Measurements from ENCODE around the gene ACE. TPM values are rescaled to one million over a fixed set of nuclear protein-coding genes. Genes with fewer than 3 reads are reported as not detected.
A peak's percentile ranks its signal among the peaks of the same experiment; 100 is the strongest.

ACE gene
- total RNA-seq, 1 experiment from 2014 or later = 5.4 TPM

GRCh38 chr17:63481488-63481870 is 4.6 kb downstream of the ACE start:
- no peak overlapping the region for H3K18ac ChIP-seq (ENCODE audit: insufficient read length, low read depth, low read length)
- H3K23ac ChIP-seq (ENCODE audit: insufficient read length, low read depth, low read length) = no peak overlapping the region
- H3K56ac ChIP-seq (ENCODE audit: insufficient read length, low read depth, low read length) = no peak overlapping the region
- H3T11ph ChIP-seq (ENCODE audit: low read length) = no peak overlapping the region
- no peak for DNase-seq
- H3K4ac ChIP-seq (ENCODE audit: low read depth, low read length) = no peak overlapping the region
- H3K4me1 ChIP-seq (ENCODE audit: insufficient read depth, low read length) = no peaks in the 10 kb centered on the region
- peaks cover 16% of the 10 kb centered on the region for H3K27me3 Mint-ChIP-seq (ENCODE audit: low read depth)
- H3K14ac ChIP-seq (ENCODE audit: insufficient read depth, low read length) = no peak overlapping the region
- H3K9me3 ChIP-seq (ENCODE audit: control insufficient read depth, low read depth, low read length) = no peaks in the 10 kb centered on the region
- H3K4me2 ChIP-seq (ENCODE audit: insufficient read depth, insufficient read length, low read length) = no peak overlapping the region
- no peak overlapping the region for H2AK5ac ChIP-seq (ENCODE audit: insufficient read length, low read length)
- no peaks in the 10 kb centered on the region for H3K36me3 Mint-ChIP-seq (ENCODE audit: insufficient read depth in 1 of 3, low read depth in 3 of 3)
- no peak overlapping the region for H2BK120ac ChIP-seq (ENCODE audit: low read depth, low read length, poor library complexity, severe bottlenecking)
- no peak for TF ChIP-seq CTCF (conservative IDR thresholded peaks at IDR 0.05)
- H3K27ac ChIP-seq (ENCODE audit: insufficient read length, low read depth, low read length) = no peak overlapping the region
- no peak overlapping the region for H2BK5ac ChIP-seq (ENCODE audit: insufficient read length, low read length)
- no peak overlapping the region for H2AFZ ChIP-seq (ENCODE audit: low read length)
- H3K4me3 Mint-ChIP-seq = no peak overlapping the region
- no peaks in the 10 kb centered on the region for H3K79me1 ChIP-seq (ENCODE audit: insufficient read depth, low read depth, low read length, poor library complexity, severe bottlenecking)
- peaks cover 6% of the 10 kb centered on the region for H3K23me2 ChIP-seq (ENCODE audit: insufficient read length, low read depth, low read length, poor library complexity, severe bottlenecking)
- no peak overlapping the region for H2BK12ac ChIP-seq (ENCODE audit: insufficient read length, low read depth, low read length)
- H3K9ac ChIP-seq (ENCODE audit: extremely low read depth, insufficient read length, low read length) = no peak overlapping the region
- H2BK15ac ChIP-seq (ENCODE audit: low read depth, low read length) = no peak overlapping the region
- no peak overlapping the region for H2BK20ac ChIP-seq (ENCODE audit: low read depth, low read length, poor library complexity, severe bottlenecking)
- no peaks in the 10 kb centered on the region for H3K9me3 Mint-ChIP-seq
- no peaks in the 10 kb centered on the region for H4K20me1 ChIP-seq (ENCODE audit: control insufficient read depth, insufficient read depth, insufficient read length)
- peak overlapping the region in 1 of 3 experiments; percentile 90; a peak in 2 of 7 replicates for H3K27ac Mint-ChIP-seq
- no peak overlapping the region for H4K91ac ChIP-seq (ENCODE audit: insufficient read length, low read depth, low read length)
- no peak overlapping the region for H4K8ac ChIP-seq (replicated peaks; ENCODE audit: insufficient read length, low read depth, low read length)
- no CpG with 5 or more reads among the region's 16 CpGs for WGBS (ENCODE audit: extremely low coverage, insufficient read length, low lambda C conversion rate)
- H3K27me3 ChIP-seq (ENCODE audit: insufficient read depth, low read length) = no peaks in the 10 kb centered on the region; the same call in 1 of the 2 replicates
- H3K4me1 Mint-ChIP-seq = peaks cover 10 to 23% of the 10 kb centered on the region in 2 experiments
- no peaks in the 10 kb centered on the region for H3K79me2 ChIP-seq (ENCODE audit: insufficient read depth, low read length)
- H4K5ac ChIP-seq (ENCODE audit: insufficient read length, low read depth, low read length) = no peak overlapping the region

All from H9 (cell line).